Ureter (tissue), 1 donor: ENCODE results near the gene KCNQ5. TPM values are rescaled to one million over a fixed set of nuclear protein-coding genes. Genes with fewer than 3 reads are reported as not detected.

Experiments
- DNase-seq: peaks from one replicate; pipeline ENCODE4 v3.0.0-alpha.2; 2020; ENCODE audit warnings: low spot score
- total RNA-seq: library from RNA; stranded (reverse); gene quantifications from one replicate; pipeline ENCODE4 v1.2.4, GENCODE V29; 2023
- donor health status: DM: yes; HTN: yes; CAD: no.

KCNQ5 gene
- total RNA-seq, 1 donor from 2014 or later, result 1.8 TPM

GRCh38 chr6:72639920-72640614, 18.2 kb downstream of the KCNQ5 start:
- DNase-seq, result no peak

GRCh38 chr6:72640615-72640930, 18.7 kb downstream of the KCNQ5 start:
- DNase-seq, result no peak

- DNase-seq, result no peak
Observed at GRCh38 chr6:72642435-72642834, 20.6 kb downstream of the KCNQ5 start.

GRCh38 chr6:72643214-72643613, 21.4 kb downstream of the KCNQ5 start:
- no peak for DNase-seq

GRCh38 chr6:72646604-72647485, 25.0 kb downstream of the KCNQ5 start:
- DNase-seq, result no peak

- no peak for DNase-seq
Observed at GRCh38 chr6:72647489-72647888, 25.6 kb downstream of the KCNQ5 start.

- DNase-seq, result no peak
Observed at GRCh38 chr6:72649032-72649984, 27.4 kb downstream of the KCNQ5 start.

- DNase-seq, result no peak
Observed at GRCh38 chr6:72650081-72650745, 28.3 kb downstream of the KCNQ5 start.

- DNase-seq, result no peak
Observed at GRCh38 chr6:72651174-72651573, 29.3 kb downstream of the KCNQ5 start.

GRCh38 chr6:72651967-72652956, 30.4 kb downstream of the KCNQ5 start:
- DNase-seq, result no peak

- DNase-seq, result no peak
Observed at GRCh38 chr6:72653026-72653425, 31.2 kb downstream of the KCNQ5 start.

- DNase-seq, result no peak
Observed at GRCh38 chr6:72654071-72654621, 32.3 kb downstream of the KCNQ5 start.

GRCh38 chr6:72657407-72658197, 35.7 kb downstream of the KCNQ5 start:
- no peak for DNase-seq

GRCh38 chr6:72659754-72660153, 37.9 kb downstream of the KCNQ5 start:
- DNase-seq, result no peak

GRCh38 chr6:72661411-72661810, 39.5 kb downstream of the KCNQ5 start:
- DNase-seq, result no peak

GRCh38 chr6:72665599-72665998, 43.7 kb downstream of the KCNQ5 start:
- DNase-seq, result no peak

- DNase-seq, result no peak
Observed at GRCh38 chr6:72669324-72669723, 47.5 kb downstream of the KCNQ5 start.

- DNase-seq, result no peak
Observed at GRCh38 chr6:72672906-72673305, 51.0 kb downstream of the KCNQ5 start.

GRCh38 chr6:72674842-72675241, 53.0 kb downstream of the KCNQ5 start:
- DNase-seq, result no peak
